Panc1 (cell line): ENCODE results near the gene SLX4IP. TPM values are rescaled to one million over a fixed set of nuclear protein-coding genes. Genes with fewer than 3 reads are reported as not detected.

Experiments
- ATAC-seq: fragments of 200-7000 bp; cut with Tn5 transposase; 2 replicates; pipeline ENCODE4 v1.9.1; 2020; ENCODE audit warnings: mild to moderate bottlenecking, moderate library complexity
- BruUV-seq: library from RNA; stranded (reverse); fragments of 400-500 nt; replicated peaks from 2 replicates; lab custom pipeline; 2021; lab: Mats Ljungman, UMichigan
- CTCF ChIA-PET: fragments of 300-600 bp; sonication (Branson Sonifier 250); formaldehyde crosslinking; loops from one replicate; lab custom pipeline; 2022; ENCODE audit warnings: antibody characterized with exemption; lab: Charles Lee
- POLR2A ChIA-PET: fragments of 300-600 bp; sonication (Branson Sonifier 250); formaldehyde crosslinking; loops from one replicate; lab custom pipeline; 2022; ENCODE audit warnings: antibody characterized with exemption; lab: Charles Lee
- DNase-seq: peaks from one replicate; pipeline ENCODE4 v3.0.0-alpha.2; 2010; ENCODE audit warnings: low read depth, low spot score
- H3K27ac ChIP-seq: 2 replicates; pipeline ENCODE4 v1.5.1; 2011; ENCODE audit warnings: mild to moderate bottlenecking, low read length, inconsistent platforms
- H3K27me3 ChIP-seq: fragments of 200-500 bp; sonication (Bioruptor generic); 2 replicates; pipeline ENCODE4 v1.6.0; 2014; ENCODE audit warnings: low read length, inconsistent platforms; ENCODE audit not compliant: control insufficient read depth, insufficient read depth
- H3K36me3 ChIP-seq: fragments of 200-500 bp; sonication (Bioruptor generic); 2 replicates; pipeline ENCODE4 v1.5.1; 2014; ENCODE audit warnings: inconsistent platforms, mild to moderate bottlenecking, low read length, moderate library complexity; ENCODE audit not compliant: control insufficient read depth, insufficient read depth
- H3K4me1 ChIP-seq: 2 replicates; pipeline ENCODE4 v1.5.1; 2011; ENCODE audit warnings: inconsistent platforms, mild to moderate bottlenecking, low read length, moderate library complexity; ENCODE audit not compliant: control insufficient read depth, insufficient read depth
- H3K4me3 ChIP-seq, 2 experiments: 2 replicates each; pipeline ENCODE4 v1.5.1; 2011 to 2012; ENCODE audit warnings: low read depth in 2 of 2, low read length in 2 of 2, mild to moderate bottlenecking in 2 of 2, inconsistent platforms in 1 of 2, moderate library complexity in 1 of 2
- H3K9me3 ChIP-seq: fragments of 200-500 bp; sonication (Bioruptor generic); 2 replicates; pipeline ENCODE4 v1.5.1; 2014; ENCODE audit warnings: low read depth, mild to moderate bottlenecking, inconsistent platforms, low read length, moderate library complexity; ENCODE audit not compliant: control insufficient read depth, insufficient read depth
- POLR2AphosphoS5 ChIP-seq: IDR thresholded peaks from 2 replicates; pipeline ENCODE4 v1.6.1; 2012; ENCODE audit warnings: mild to moderate bottlenecking, low read depth, low read length, moderate library complexity
- SIN3A ChIP-seq: IDR thresholded peaks from 2 replicates; pipeline ENCODE4 v1.6.1; 2012; ENCODE audit warnings: low read depth, mild to moderate bottlenecking, low read length, moderate library complexity, borderline replicate concordance; ENCODE audit not compliant: insufficient read depth
- TCF7L2 ChIP-seq: IDR thresholded peaks from 2 replicates; pipeline ENCODE4 v1.6.1; 2011; ENCODE audit warnings: mild to moderate bottlenecking, low read depth, low read length, inconsistent platforms
- in situ Hi-C: cut with HindIII; loops from 2 replicates; pipeline ENCODE4 v1.10.0; 2016; ENCODE audit warnings: low sequenced_read_pairs, low pct_unique_long_range_greater_than_20kb
- intact Hi-C: fragments of 100-400 bp; cut with micrococcal nuclease; formaldehyde crosslinking; loops from one replicate; pipeline ENCODE4 v1.10.0; 2022; ENCODE audit not compliant: unreplicated experiment
- total RNA-seq: library from RNA; stranded (reverse); gene quantifications from one replicate; pipeline ENCODE4 v1.2.1, GENCODE V29; 2021; ENCODE audit not compliant: unreplicated experiment
- TF ChIP-seq, protein P1 (sequence below): fragments of 450-650 bp; IDR thresholded peaks from 2 replicates; pipeline ENCODE4 v1.5.1; 2017; ENCODE audit warnings: mild to moderate bottlenecking
- TF ChIP-seq, protein P2 (sequence below), 2 experiments: IDR thresholded peaks; 2 replicates each; pipeline ENCODE4 v1.6.1; 2011 to 2012; ENCODE audit warnings: low read depth in 2 of 2, control low read depth in 1 of 2, low read length in 1 of 2, mild to moderate bottlenecking in 1 of 2, moderate library complexity in 1 of 2; ENCODE audit not compliant: insufficient read depth in 1 of 2

Gene SLX4IP
- total RNA-seq, 1 experiment from 2014 or later: 5.4 TPM

DNA sequence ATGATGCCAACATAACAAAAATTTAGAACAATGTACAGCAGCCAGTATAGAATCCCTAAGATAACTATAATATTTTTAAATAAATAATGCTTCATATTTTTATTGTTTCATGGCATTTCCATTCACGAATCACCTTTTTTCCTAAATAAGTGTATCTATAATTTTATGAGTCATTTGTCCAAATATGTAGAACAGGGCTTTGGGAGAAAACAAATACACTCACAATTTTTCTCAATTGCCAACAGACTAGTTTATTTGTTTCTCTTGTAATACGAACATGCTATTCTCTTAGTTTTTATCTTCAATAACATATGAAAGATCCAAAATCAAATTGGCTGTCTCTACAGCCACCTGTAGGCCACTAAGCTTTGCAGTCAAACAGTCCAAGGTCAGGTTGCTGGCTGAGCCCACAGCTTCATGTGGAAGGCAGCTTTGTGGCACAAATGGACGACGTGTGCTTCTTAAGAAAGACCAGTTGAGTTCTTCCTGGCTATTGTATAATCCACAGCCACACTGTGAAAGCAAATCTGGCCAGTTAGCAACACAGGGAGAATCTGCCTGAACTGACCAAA is 30.1 kb upstream of the SLX4IP start:
- H3K36me3 ChIP-seq: 0 out of 2 replicates have a peak, but pooled peaks cover 8% of the 10 kb centered on the region
- BruUV-seq: no TSS peak
- ChIA-PET CTCF (interaction anchor here (0.6 kb wide), 1 partner anchor 22 kb away, joined by 4 read pairs; no protein-coding TSS in a partner anchor), POLR2A (no interaction called here)
- in situ Hi-C loops (no loop called here), intact Hi-C loops (no loop called here)
- no peak overlapping the region for H3K27ac ChIP-seq
- H3K27me3 ChIP-seq: no peaks in the 10 kb centered on the region
- ATAC-seq (no peak), DNase-seq (no peak)
- H3K9me3 ChIP-seq: no peaks in the 10 kb centered on the region
- TF ChIP-seq TCF7L2 (no peak), SIN3A (no peak), POLR2AphosphoS5 (no peak)
- TF ChIP-seq, protein P1, sequence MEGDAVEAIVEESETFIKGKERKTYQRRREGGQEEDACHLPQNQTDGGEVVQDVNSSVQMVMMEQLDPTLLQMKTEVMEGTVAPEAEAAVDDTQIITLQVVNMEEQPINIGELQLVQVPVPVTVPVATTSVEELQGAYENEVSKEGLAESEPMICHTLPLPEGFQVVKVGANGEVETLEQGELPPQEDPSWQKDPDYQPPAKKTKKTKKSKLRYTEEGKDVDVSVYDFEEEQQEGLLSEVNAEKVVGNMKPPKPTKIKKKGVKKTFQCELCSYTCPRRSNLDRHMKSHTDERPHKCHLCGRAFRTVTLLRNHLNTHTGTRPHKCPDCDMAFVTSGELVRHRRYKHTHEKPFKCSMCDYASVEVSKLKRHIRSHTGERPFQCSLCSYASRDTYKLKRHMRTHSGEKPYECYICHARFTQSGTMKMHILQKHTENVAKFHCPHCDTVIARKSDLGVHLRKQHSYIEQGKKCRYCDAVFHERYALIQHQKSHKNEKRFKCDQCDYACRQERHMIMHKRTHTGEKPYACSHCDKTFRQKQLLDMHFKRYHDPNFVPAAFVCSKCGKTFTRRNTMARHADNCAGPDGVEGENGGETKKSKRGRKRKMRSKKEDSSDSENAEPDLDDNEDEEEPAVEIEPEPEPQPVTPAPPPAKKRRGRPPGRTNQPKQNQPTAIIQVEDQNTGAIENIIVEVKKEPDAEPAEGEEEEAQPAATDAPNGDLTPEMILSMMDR: no peak
- TF ChIP-seq, protein P2, sequence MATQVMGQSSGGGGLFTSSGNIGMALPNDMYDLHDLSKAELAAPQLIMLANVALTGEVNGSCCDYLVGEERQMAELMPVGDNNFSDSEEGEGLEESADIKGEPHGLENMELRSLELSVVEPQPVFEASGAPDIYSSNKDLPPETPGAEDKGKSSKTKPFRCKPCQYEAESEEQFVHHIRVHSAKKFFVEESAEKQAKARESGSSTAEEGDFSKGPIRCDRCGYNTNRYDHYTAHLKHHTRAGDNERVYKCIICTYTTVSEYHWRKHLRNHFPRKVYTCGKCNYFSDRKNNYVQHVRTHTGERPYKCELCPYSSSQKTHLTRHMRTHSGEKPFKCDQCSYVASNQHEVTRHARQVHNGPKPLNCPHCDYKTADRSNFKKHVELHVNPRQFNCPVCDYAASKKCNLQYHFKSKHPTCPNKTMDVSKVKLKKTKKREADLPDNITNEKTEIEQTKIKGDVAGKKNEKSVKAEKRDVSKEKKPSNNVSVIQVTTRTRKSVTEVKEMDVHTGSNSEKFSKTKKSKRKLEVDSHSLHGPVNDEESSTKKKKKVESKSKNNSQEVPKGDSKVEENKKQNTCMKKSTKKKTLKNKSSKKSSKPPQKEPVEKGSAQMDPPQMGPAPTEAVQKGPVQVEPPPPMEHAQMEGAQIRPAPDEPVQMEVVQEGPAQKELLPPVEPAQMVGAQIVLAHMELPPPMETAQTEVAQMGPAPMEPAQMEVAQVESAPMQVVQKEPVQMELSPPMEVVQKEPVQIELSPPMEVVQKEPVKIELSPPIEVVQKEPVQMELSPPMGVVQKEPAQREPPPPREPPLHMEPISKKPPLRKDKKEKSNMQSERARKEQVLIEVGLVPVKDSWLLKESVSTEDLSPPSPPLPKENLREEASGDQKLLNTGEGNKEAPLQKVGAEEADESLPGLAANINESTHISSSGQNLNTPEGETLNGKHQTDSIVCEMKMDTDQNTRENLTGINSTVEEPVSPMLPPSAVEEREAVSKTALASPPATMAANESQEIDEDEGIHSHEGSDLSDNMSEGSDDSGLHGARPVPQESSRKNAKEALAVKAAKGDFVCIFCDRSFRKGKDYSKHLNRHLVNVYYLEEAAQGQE (IDR thresholded peaks at IDR 0.05; ENCODE audit: insufficient read depth in 1 of 2, low read depth in 2 of 2, low read length in 1 of 2): no peak
- no peaks in the 10 kb centered on the region for H3K4me1 ChIP-seq
- H3K4me3 ChIP-seq: no peak overlapping the region

DNA sequence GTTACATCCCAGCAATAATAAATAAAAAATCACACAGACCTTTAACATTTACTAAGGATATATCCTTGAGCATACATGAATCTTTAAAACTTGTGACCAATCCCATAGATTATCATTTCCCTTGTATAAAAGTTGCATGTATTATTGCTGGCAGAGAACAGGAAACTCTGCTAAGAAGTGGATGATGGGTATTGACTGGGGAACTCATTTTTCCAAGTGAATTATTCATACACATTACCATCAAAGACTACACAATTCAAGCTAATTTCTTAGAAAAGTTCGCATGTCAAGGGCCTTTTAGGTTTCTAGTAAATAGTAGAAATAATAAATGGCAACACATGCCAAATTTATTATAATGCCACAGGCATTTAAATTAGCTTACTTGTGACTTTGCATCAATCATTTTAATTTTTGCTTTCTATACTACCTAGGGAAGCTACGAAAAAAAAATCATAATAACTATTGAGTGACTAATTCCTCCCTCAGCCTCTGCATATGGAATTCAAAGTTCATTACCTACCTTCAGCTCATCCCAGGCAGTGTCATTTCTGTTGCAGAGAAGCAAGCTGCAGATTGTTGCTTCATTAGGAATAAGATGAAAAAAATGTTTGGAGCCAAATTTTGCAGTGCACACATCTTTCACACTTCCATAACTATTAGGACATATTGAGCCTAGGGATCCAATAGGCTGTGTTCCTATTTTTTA is 26.8 kb upstream of the SLX4IP start:
- TF ChIP-seq TCF7L2 (no peak), POLR2AphosphoS5 (no peak), SIN3A (no peak)
- TF ChIP-seq, protein P1: no peak
- TF ChIP-seq, protein P2 (IDR thresholded peaks at IDR 0.05; ENCODE audit: insufficient read depth in 1 of 2, low read depth in 2 of 2, low read length in 1 of 2): no peak
- DNase-seq: no peak
- H3K27me3 ChIP-seq: no peaks in the 10 kb centered on the region
- H3K4me3 ChIP-seq: no peak overlapping the region
- no peak overlapping the region for H3K27ac ChIP-seq
- H3K4me1 ChIP-seq: no peaks in the 10 kb centered on the region
- POLR2A ChIA-PET: no interaction called here
- intact Hi-C loops: no loop called here
- no TSS peak for BruUV-seq
- no peak for ATAC-seq
- H3K36me3 ChIP-seq: 0 out of 2 replicates have a peak, but pooled peaks cover 8% of the 10 kb centered on the region
- CTCF ChIA-PET: no interaction called here
- no peaks in the 10 kb centered on the region for H3K9me3 ChIP-seq
- in situ Hi-C loops: no loop called here
